SJCRH30 (cell line): ENCODE data around the gene GOLGA1. TPM values are rescaled to one million over a fixed set of nuclear protein-coding genes. Genes with fewer than 3 reads are reported as not detected.
"Not testable (repeated sequence)": the region's sequence is repeated elsewhere in the genome, so short reads cannot be mapped to it uniquely, and the experiment has no call there.

Experiments used
- DNase-seq, 2 experiments: peaks; one replicate each; pipeline ENCODE4 v3.0.0-alpha.2; 2015 to 2020
- H3K27ac ChIP-seq: fragments of 250-450 bp; sonication (Bioruptor Pico); 2 replicates; pipeline ENCODE4 v1.5.1; 2020; ENCODE audit warnings: mild to moderate bottlenecking, moderate library complexity
- H3K27me3 ChIP-seq: fragments of 250-450 bp; sonication (Bioruptor Pico); 2 replicates; pipeline ENCODE4 v1.5.1; 2020; ENCODE audit warnings: mild to moderate bottlenecking, moderate library complexity
- H3K36me3 ChIP-seq: fragments of 250-450 bp; sonication (Bioruptor Pico); 2 replicates; pipeline ENCODE4 v1.5.1; 2020; ENCODE audit warnings: mild to moderate bottlenecking, moderate library complexity
- H3K4me1 ChIP-seq: fragments of 250-450 bp; sonication (Bioruptor Pico); 2 replicates; pipeline ENCODE4 v1.5.1; 2020; ENCODE audit warnings: mild to moderate bottlenecking, moderate library complexity
- H3K4me3 ChIP-seq: fragments of 250-450 bp; sonication (Bioruptor Pico); 2 replicates; pipeline ENCODE4 v1.5.1; 2020; ENCODE audit warnings: mild to moderate bottlenecking, moderate library complexity
- H3K9me3 ChIP-seq: fragments of 250-450 bp; sonication (Bioruptor Pico); replicated peaks from 2 replicates; pipeline ENCODE4 v1.5.1; 2020; ENCODE audit warnings: mild to moderate bottlenecking, moderate library complexity
- total RNA-seq: library from RNA; depleted of rRNA; stranded (reverse); fragments of >200 nt; shearing (Covaris generic); gene quantifications from 2 replicates; pipeline ENCODE4 v1.2.3, GENCODE V29; 2014

The GOLGA1 gene
- total RNA-seq, 1 experiment from 2014 or later = 10.1 TPM

- Histone ChIP-seq H3K27ac (no peak overlapping the region), H3K4me3 (peak overlapping the region; percentile 51)
- peak in 1 of 2 experiments; percentile 48 for DNase-seq
These were observed 88.6 kb downstream of the GOLGA1 start for GRCh38 chr9:124852121-124852828.

GRCh38 chr9:124849801-124850200 is 91.1 kb downstream of the GOLGA1 start:
- Histone ChIP-seq H3K27me3 (no peaks in the 10 kb centered on the region), H3K4me3 (no peak overlapping the region), H3K9me3 (no peaks in the 10 kb centered on the region), H3K36me3 (no peaks in the 10 kb centered on the region), H3K27ac (no peak overlapping the region), H3K4me1 (peaks cover 27% of the 10 kb centered on the region)
- peak; percentile 46 to 55 for DNase-seq

More at GRCh38 chr9:124852121-124852828, 88.6 kb downstream of the GOLGA1 start:
- H3K4me1 ChIP-seq = peaks cover 17% of the 10 kb centered on the region
- no peaks in the 10 kb centered on the region for H3K27me3 ChIP-seq
- H3K36me3 ChIP-seq = peaks cover 11% of the 10 kb centered on the region
- no peaks in the 10 kb centered on the region for H3K9me3 ChIP-seq

GRCh38 chr9:124846969-124847368 is 93.9 kb downstream of the GOLGA1 start:
- no peak overlapping the region for H3K27ac ChIP-seq
- H3K36me3 ChIP-seq = no peaks in the 10 kb centered on the region
- no peak overlapping the region for H3K4me3 ChIP-seq
- no peaks in the 10 kb centered on the region for H3K9me3 ChIP-seq
- H3K4me1 ChIP-seq = peaks cover 17% of the 10 kb centered on the region
- H3K27me3 ChIP-seq = no peaks in the 10 kb centered on the region
- no peak for DNase-seq

GRCh38 chr9:124846467-124846866 is 94.4 kb downstream of the GOLGA1 start:
- H3K4me3 ChIP-seq, H3K27me3 ChIP-seq, H3K36me3 ChIP-seq, DNase-seq, H3K27ac ChIP-seq, H3K9me3 ChIP-seq: not testable (repeated sequence)
- peaks cover 17% of the 10 kb centered on the region for H3K4me1 ChIP-seq

- peak in 1 of 2 experiments; percentile 11 for DNase-seq
- no peaks in the 10 kb centered on the region for H3K9me3 ChIP-seq
These were observed 96.6 kb downstream of the GOLGA1 start for GRCh38 chr9:124844291-124844690.

GRCh38 chr9:124843456-124844034 is 97.3 kb downstream of the GOLGA1 start:
- H3K27me3 ChIP-seq = no peaks in the 10 kb centered on the region
- no peaks in the 10 kb centered on the region for H3K9me3 ChIP-seq
- no peak overlapping the region for H3K27ac ChIP-seq
- H3K4me3 ChIP-seq = no peak overlapping the region
- H3K4me1 ChIP-seq = peaks cover 29% of the 10 kb centered on the region
- H3K36me3 ChIP-seq = no peaks in the 10 kb centered on the region
- no peak for DNase-seq

More at GRCh38 chr9:124844291-124844690, 96.6 kb downstream of the GOLGA1 start:
- H3K27me3 ChIP-seq = no peaks in the 10 kb centered on the region
- H3K4me1 ChIP-seq = peaks cover 26% of the 10 kb centered on the region
- no peak overlapping the region for H3K4me3 ChIP-seq
- no peak overlapping the region for H3K27ac ChIP-seq
- H3K36me3 ChIP-seq = no peaks in the 10 kb centered on the region

GRCh38 chr9:124841075-124841821 is 99.6 kb downstream of the GOLGA1 start:
- H3K9me3 ChIP-seq = no peaks in the 10 kb centered on the region
- no peaks in the 10 kb centered on the region for H3K27me3 ChIP-seq
- H3K36me3 ChIP-seq = no peaks in the 10 kb centered on the region
- H3K27ac ChIP-seq = peak overlapping the region; percentile 93
- peak in 1 of 2 experiments; percentile 21 for DNase-seq
- peaks cover 26% of the 10 kb centered on the region for H3K4me1 ChIP-seq
- no peak overlapping the region for H3K4me3 ChIP-seq

GRCh38 chr9:124840300-124840833 is 100.5 kb downstream of the GOLGA1 start:
- Histone ChIP-seq H3K9me3 (no peaks in the 10 kb centered on the region), H3K36me3 (no peaks in the 10 kb centered on the region), H3K4me1 (peaks cover 22% of the 10 kb centered on the region), H3K4me3 (peak overlapping the region; percentile 3; the same call in 1 of the 2 replicates), H3K27me3 (no peaks in the 10 kb centered on the region), H3K27ac (peak overlapping the region; percentile 93)
- peak; percentile 99 for DNase-seq

GRCh38 chr9:124839612-124840299 is 101.1 kb downstream of the GOLGA1 start:
- Histone ChIP-seq H3K9me3 (no peaks in the 10 kb centered on the region), H3K36me3 (no peaks in the 10 kb centered on the region), H3K27ac (peak overlapping the region; percentile 93), H3K27me3 (no peaks in the 10 kb centered on the region), H3K4me3 (peak overlapping the region; percentile 3; the same call in 1 of the 2 replicates), H3K4me1 (peaks cover 28% of the 10 kb centered on the region)
- DNase-seq = peak; percentile 99

GRCh38 chr9:124838567-124839275 is 102.2 kb downstream of the GOLGA1 start:
- peaks cover 34% of the 10 kb centered on the region for H3K4me1 ChIP-seq
- H3K36me3 ChIP-seq, H3K27ac ChIP-seq, DNase-seq, H3K4me3 ChIP-seq, H3K9me3 ChIP-seq, H3K27me3 ChIP-seq: not testable (repeated sequence)

- H3K4me1 ChIP-seq = peaks cover 35% of the 10 kb centered on the region
- not testable (repeated sequence) for H3K27me3 ChIP-seq
These were observed 102.8 kb downstream of the GOLGA1 start for GRCh38 chr9:124838132-124838531.

GRCh38 chr9:124835026-124835557 is 105.8 kb downstream of the GOLGA1 start:
- H3K4me3 ChIP-seq = peak overlapping the region; percentile 13; the same call in 1 of the 2 replicates
- no peaks in the 10 kb centered on the region for H3K9me3 ChIP-seq
- DNase-seq = peak; percentile 93 to 96
- H3K4me1 ChIP-seq = peaks cover 39% of the 10 kb centered on the region
- H3K27ac ChIP-seq = peak overlapping the region; percentile 27
- no peaks in the 10 kb centered on the region for H3K36me3 ChIP-seq
- no peaks in the 10 kb centered on the region for H3K27me3 ChIP-seq

More at GRCh38 chr9:124838132-124838531, 102.8 kb downstream of the GOLGA1 start:
- H3K27ac ChIP-seq, DNase-seq, H3K9me3 ChIP-seq, H3K4me3 ChIP-seq, H3K36me3 ChIP-seq: not testable (repeated sequence)

- H3K4me1 ChIP-seq = peaks cover 38% of the 10 kb centered on the region
- H3K27me3 ChIP-seq = no peaks in the 10 kb centered on the region
- no peaks in the 10 kb centered on the region for H3K36me3 ChIP-seq
- 0 out of 2 replicates have a peak overlapping the region, but pooled peaks have one; percentile 13 for H3K4me3 ChIP-seq
- peak; percentile 53 to 55 for DNase-seq
- H3K9me3 ChIP-seq = no peaks in the 10 kb centered on the region
- peak overlapping the region; percentile 27 for H3K27ac ChIP-seq
These were observed 106.3 kb downstream of the GOLGA1 start for GRCh38 chr9:124834591-124834990.
